ENCODE results near the gene SOX11.

DNA sequence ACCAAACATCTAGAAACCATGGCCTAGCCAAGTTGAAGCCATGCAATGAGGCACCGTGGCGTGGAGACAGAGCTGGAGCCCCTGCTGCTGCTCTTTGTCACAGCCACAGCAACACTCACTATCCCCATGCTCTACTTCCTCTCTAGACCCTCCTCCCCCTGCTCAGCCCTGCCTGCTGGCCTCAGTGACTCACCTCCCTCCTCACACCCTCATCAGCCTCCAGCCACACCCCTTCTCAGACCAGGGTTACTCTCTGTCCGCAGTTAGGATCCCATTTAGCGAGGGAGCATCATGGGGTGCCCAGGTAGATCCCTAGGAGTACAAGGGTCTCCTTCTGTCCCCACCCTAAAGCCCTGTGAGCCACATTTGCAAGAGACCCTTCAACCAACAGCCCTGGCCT lies 25.4 kb upstream of the SOX11 start:
- TF ChIP-seq EZH2 (IDR thresholded peaks at IDR 0.05; ENCODE audit: borderline replicate concordance) (no peak), EZH2phosphoT487 (IDR thresholded peaks at IDR 0.05; ENCODE audit: low read depth, severe bottlenecking, unreplicated experiment) (no peak)
- TF ChIP-seq, protein P1, sequence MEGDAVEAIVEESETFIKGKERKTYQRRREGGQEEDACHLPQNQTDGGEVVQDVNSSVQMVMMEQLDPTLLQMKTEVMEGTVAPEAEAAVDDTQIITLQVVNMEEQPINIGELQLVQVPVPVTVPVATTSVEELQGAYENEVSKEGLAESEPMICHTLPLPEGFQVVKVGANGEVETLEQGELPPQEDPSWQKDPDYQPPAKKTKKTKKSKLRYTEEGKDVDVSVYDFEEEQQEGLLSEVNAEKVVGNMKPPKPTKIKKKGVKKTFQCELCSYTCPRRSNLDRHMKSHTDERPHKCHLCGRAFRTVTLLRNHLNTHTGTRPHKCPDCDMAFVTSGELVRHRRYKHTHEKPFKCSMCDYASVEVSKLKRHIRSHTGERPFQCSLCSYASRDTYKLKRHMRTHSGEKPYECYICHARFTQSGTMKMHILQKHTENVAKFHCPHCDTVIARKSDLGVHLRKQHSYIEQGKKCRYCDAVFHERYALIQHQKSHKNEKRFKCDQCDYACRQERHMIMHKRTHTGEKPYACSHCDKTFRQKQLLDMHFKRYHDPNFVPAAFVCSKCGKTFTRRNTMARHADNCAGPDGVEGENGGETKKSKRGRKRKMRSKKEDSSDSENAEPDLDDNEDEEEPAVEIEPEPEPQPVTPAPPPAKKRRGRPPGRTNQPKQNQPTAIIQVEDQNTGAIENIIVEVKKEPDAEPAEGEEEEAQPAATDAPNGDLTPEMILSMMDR (IDR thresholded peaks at IDR 0.05; ENCODE audit: poor library complexity) = no peak
